A172 (cell line): Measurements from ENCODE around the gene CYP3A7. TPM values are rescaled to one million over a fixed set of nuclear protein-coding genes. Genes with fewer than 3 reads are reported as not detected.
"Not testable (repeated sequence)": the region's sequence is repeated elsewhere in the genome, so short reads cannot be mapped to it uniquely, and the experiment has no call there.

Source experiments
- DNase-seq: peaks from one replicate; pipeline ENCODE4 v3.0.0-alpha.2; 2015; ENCODE audit warnings: low spot score
- total RNA-seq: library from RNA; depleted of rRNA; stranded (reverse); fragments of >200 nt; shearing (Covaris generic); gene quantifications from 2 replicates; pipeline ENCODE4 v1.2.3, GENCODE V29; 2014; rRNA removed

Gene CYP3A7
- not detected in 2 replicates for total RNA-seq

DNA sequence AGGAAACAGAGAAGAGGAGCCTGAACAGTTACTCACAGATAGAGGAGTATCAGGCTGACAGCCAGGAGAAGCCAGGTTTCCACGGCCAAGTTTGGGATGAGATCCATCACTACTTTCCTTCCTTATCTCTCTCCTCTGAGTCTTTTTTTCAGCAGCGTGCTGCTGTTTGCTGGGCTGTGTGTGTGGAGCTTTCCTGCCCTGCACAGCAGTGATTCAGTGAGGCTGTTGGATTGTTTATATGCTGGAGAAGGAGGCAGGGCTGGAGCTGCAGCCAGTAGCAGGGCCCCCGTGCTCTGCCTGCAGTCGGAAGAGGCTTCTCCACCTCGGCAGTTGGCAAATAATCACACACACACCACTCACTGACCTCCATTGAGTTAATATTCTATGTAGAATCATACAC, at the start of gene CYP3A7:
TSS of gene CYP3A7 (minus strand) at position 210 of the 400 bp plus-strand sequence. CDS start at position 107, 103 bp downstream.
- DNase-seq: no peak

DNA sequence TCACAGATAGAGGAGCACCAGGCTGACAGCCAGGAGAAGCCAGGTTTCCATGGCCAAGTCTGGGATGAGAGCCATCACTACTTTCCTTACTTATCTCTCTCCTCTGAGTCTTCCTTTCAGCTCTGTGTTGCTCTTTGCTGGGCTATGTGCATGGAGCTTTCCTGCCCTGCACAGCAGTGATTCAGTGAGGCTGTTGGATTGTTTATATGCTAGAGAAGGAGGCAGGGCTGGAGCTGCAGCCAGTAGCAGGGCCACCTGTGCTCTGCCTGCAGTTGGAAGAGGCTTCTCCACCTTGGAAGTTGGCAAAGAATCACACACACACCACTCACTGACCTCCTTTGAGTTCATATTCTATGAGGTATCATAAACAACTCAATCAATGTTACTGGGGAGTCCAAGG, 49.0 kb upstream of the CYP3A7 start, which contains the start of gene CYP3A4:
TSS of gene CYP3A4 (minus strand) at position 178 of the 400 bp plus-strand sequence. CDS start at position 75, 103 bp downstream.
- DNase-seq: no peak

GRCh38 chr7:99782012-99782953, 47.3 kb upstream of the CYP3A7 start:
- DNase-seq: no peak

GRCh38 chr7:99780588-99780987, 45.6 kb upstream of the CYP3A7 start:
- no peak for DNase-seq

GRCh38 chr7:99779949-99780348, 45.0 kb upstream of the CYP3A7 start:
- no peak for DNase-seq

- no peak for DNase-seq
Measured at GRCh38 chr7:99778880-99779279, 43.9 kb upstream of the CYP3A7 start.

GRCh38 chr7:99773395-99773794, 38.4 kb upstream of the CYP3A7 start:
- DNase-seq: not testable (repeated sequence)

DNA sequence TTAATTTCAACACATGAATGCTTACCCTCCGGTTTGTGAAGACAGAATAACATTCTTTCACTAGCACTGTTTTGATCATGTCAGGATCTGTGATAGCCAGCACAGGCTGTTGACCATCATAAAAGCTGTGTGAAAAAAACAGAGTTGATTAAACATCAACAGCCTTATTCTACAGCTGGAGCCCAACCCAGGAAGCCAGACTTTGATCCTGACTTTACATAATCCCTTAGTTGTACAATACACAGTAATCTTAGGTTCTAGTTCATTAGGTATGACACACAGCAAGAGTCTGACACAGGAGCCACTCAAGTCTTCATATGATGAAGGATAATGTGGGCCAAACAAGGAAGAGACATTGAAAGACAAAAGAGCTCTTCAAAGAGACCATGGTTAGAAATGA, 37.6 kb upstream of the CYP3A7 start:
- no peak for DNase-seq

DNA sequence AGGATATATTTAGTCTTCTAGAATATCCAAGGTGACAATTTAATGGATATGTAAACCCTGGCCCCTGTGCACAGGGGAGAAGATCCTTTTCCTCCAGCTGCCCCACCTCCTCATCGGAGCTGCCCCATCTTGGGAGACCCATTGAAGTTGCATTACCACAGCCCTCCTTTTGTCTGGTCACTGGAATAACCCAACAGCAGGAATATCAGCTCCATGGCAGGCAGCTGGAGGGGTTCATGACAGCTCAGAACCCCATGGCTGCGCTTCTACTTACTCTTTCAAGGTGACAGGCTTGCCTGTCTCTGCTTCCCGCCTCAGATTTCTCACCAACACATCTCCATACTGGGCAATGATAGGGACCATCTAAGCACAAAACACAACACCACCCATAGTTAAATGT, 34.5 kb upstream of the CYP3A7 start:
- not testable (repeated sequence) for DNase-seq

DNA sequence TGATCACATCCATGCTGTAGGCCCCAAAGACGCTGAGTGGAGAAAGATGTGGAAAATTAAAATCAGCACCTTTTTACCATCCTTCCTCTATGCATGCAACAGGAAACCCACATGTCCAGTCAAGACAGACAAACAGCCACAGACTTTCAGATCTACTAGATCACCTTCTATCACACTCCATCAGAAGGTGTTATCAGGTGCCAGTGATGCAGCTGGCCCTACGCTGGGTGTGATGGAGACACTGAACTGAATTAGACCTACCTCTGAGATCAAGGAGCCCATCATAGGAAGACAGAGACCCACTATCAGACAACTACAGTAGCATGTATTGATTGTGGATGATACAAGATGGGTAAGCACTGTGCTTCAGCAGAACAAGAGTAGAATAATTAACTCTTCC, 33.5 kb upstream of the CYP3A7 start:
- no peak for DNase-seq

DNA sequence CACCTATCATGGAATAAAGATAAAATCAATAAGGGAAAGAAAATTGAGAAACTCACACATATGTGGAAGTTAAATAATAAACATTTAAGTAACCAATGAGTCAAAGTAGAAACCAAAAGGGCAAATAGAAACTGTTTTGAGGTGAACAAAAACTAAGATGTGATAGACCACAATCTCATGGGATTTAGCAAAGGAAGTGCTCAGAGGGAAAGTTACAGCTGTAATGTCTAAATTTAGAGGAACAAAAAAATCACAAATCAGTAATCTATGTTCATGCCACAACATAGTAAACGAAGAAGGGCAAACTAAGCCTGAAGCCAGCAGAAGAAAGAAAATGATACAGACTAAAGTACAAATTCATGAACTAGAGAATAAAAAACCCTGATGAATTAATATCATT, 32.7 kb upstream of the CYP3A7 start:
- DNase-seq: no peak

GRCh38 chr7:99766484-99767099, 31.6 kb upstream of the CYP3A7 start:
- no peak for DNase-seq

GRCh38 chr7:99764478-99764877, 29.5 kb upstream of the CYP3A7 start:
- no peak for DNase-seq

- no peak for DNase-seq
Measured at GRCh38 chr7:99762680-99763327, 27.8 kb upstream of the CYP3A7 start.

GRCh38 chr7:99755085-99755484, 20.1 kb upstream of the CYP3A7 start:
- DNase-seq: no peak

DNA sequence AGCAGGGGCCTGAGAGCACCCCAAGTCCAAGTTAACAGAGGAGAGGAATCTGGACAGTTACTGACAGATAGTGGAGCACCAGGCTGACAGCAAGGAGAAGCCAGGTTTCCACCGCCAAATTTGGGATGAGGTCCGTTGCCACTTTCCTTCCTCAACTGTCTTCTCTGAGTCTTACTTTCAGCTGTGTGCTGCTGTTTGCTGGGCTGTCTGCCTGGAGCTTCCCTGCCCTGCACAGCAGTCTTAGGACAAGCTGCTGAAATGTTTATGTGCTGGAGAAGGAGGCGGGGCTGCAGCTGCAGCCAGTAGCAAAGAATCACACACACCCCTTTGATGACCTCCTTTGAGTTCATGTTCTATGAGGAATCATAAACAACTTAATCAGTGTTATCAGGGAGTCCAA, 17.4 kb upstream of the CYP3A7 start:
- peak; percentile 20 for DNase-seq

DNA sequence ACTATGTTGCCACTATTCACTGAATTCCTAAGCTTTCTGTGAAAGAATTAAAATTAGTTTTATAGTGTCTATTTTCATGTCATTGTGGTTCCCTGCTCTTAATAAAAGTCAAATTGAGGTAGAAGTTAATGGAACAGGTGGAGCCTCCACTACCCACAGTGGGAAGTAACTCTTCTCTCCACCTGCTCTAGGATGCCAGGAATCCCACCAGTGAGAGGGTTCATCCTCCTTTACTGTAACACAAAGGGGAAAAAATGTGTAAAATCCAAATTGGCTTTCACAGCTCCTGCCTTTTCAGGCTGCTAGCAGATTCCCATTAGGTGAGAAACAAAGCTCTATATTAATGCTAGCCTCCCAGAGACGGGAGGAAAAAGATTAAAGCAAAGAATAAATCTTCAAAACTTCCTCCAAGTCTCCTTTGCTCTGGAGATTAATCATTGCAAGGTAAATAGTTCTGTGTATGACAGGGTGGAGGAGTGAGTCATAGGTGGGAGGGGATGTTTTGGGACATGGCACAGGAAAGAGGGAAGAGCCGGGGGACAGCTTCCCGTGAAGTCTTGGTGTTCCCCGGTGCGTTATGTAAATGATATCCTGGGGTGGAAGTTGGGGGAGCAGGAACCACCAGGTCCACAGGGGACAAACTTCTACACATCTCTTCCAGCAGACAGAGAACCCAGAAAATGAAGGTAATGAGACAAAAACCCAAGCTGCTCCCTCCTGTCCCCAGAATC, 16.5 kb upstream of the CYP3A7 start:
- DNase-seq: peak; percentile 12

- DNase-seq: no peak
Measured at GRCh38 chr7:99748846-99749579, 14.0 kb upstream of the CYP3A7 start.

DNA sequence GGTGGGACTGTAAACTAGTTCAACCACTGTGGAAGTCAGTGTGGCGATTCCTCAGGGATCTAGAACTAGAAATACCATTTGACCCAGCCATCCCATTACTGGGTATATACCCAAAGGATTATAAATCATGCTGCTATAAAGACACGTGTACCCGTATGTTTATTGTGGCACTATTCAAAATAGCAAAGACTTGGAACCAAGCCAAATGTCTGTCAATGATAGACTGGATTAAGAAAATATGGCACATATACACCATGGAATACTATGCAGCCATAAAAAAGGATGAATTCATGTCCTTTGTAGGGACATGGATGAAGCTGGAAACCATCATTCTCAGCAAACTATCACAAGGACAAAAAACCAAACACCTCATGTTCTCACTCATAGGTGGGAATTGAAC, 11.9 kb upstream of the CYP3A7 start:
- DNase-seq: not testable (repeated sequence)

DNA sequence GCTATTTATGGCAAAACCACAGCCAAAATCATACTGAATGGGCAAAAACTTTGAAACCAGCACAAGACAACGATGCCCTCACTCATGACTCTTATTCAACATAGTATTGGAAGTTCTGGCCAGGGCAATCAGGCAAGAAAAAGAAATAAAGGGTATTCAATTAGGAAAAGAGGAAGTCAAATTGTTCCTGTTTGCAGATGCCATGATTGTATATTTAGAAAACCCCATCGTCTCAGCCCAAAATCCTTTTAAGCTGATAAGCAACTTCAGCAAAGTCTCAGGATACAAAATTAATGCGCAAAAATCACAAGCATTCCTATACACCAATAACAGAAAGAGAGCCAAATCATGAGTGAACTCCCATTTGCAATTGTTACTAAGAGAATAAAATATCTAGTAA, 10.4 kb upstream of the CYP3A7 start:
- not testable (repeated sequence) for DNase-seq
